HCT116 (cell line): ENCODE results near the gene NUDC. TPM values are rescaled to one million over a fixed set of nuclear protein-coding genes. Genes with fewer than 3 reads are reported as not detected.
A peak's percentile ranks its signal among the peaks of the same experiment; 100 is the strongest.

Experiments used
- ATAC-seq: fragments of 200-7000 bp; cut with Tn5 transposase; 2 replicates; pipeline ENCODE4 v1.9.1; 2020; ENCODE audit warnings: mild to moderate bottlenecking, moderate library complexity
- BruUV-seq: library from RNA; stranded (reverse); fragments of 400-500 nt; replicated peaks from 2 replicates; lab custom pipeline; 2021; lab: Mats Ljungman, UMichigan
- CTCF ChIA-PET: fragments of 300-600 bp; sonication (Branson Sonifier 250); formaldehyde crosslinking; loops from one replicate; lab custom pipeline; 2021; ENCODE audit warnings: antibody characterized with exemption; lab: Charles Lee
- POLR2A ChIA-PET: fragments of 300-600, 350-600 bp; sonication (Branson Sonifier 250); formaldehyde crosslinking; loops from one replicate; lab custom pipeline; 2021; ENCODE audit warnings: antibody characterized with exemption; lab: Charles Lee
- RAD21 ChIA-PET, 2 experiments: fragments of 300-600 bp; sonication (Branson Sonifier 250); formaldehyde crosslinking; loops; one replicate each; lab custom pipeline; 2023; ENCODE audit warnings: low total read pairs in 2 of 2; ENCODE audit not compliant: uncharacterized antibody in 2 of 2, unreplicated experiment in 2 of 2, low non-redundant PET in 1 of 2; lab: Charles Lee
- DNase-seq: peaks from one replicate; pipeline ENCODE4 v3.0.0-alpha.2; 2010; ENCODE audit warnings: low read depth, low spot score
- H2AFZ ChIP-seq: fragments of 200-600 bp; shearing (Covaris generic), sonication (generic); 2 replicates; pipeline ENCODE4 v1.6.1; 2017; ENCODE audit warnings: low read depth, mixed run types, mixed read lengths, antibody characterized with exemption, low read length; ENCODE audit not compliant: poor library complexity, severe bottlenecking
- H3K27ac ChIP-seq: 2 replicates; pipeline ENCODE4 v1.5.1; 2012; ENCODE audit warnings: low read depth, low read length
- H3K27me3 ChIP-seq: fragments of 200-600 bp; sonication (generic); 2 replicates; pipeline ENCODE4 v1.6.1; 2016; ENCODE audit warnings: mixed run types, low read length, mixed read lengths; ENCODE audit not compliant: insufficient read depth
- H3K36me3 ChIP-seq, 2 experiments: fragments of 200-500 bp in 1 of 2; fragments of 200-600 bp in 1 of 2; sonication (Bioruptor generic) in 1 of 2; sonication (generic) in 1 of 2; 2 replicates each; pipeline versions ENCODE4 v1.5.1 to v1.6.1; 2014 to 2016; ENCODE audit warnings: low read length in 2 of 2, inconsistent platforms in 1 of 2, mixed read lengths in 1 of 2, mixed run types in 1 of 2; ENCODE audit not compliant: insufficient read depth in 2 of 2, control insufficient read depth in 1 of 2
- H3K4me1 ChIP-seq, 2 experiments: fragments of 200-600 bp in 1 of 2; sonication (generic) in 1 of 2; 2 replicates each; pipeline versions ENCODE4 v1.5.1 to v1.6.1; 2012 to 2017; ENCODE audit warnings: low read length in 2 of 2, inconsistent platforms in 1 of 2, mild to moderate bottlenecking in 1 of 2, mixed read lengths in 1 of 2, mixed run types in 1 of 2, moderate library complexity in 1 of 2; ENCODE audit not compliant: insufficient read depth in 2 of 2, control insufficient read depth in 1 of 2
- H3K4me2 ChIP-seq: fragments of 200-600 bp; sonication (generic); 2 replicates; pipeline ENCODE4 v1.6.1; 2017; ENCODE audit warnings: mixed run types, low read length, mixed read lengths
- H3K4me3 ChIP-seq, 2 experiments: fragments of 200-600 bp in 1 of 2; sonication (generic) in 1 of 2; replicated peaks in 1 of 2; 2 replicates each; pipeline ENCODE4 v1.5.1; 2011 to 2016; ENCODE audit warnings: low read length in 2 of 2, control low read depth in 1 of 2, low read depth in 1 of 2, mild to moderate bottlenecking in 1 of 2, mixed read lengths in 1 of 2, mixed run types in 1 of 2
- H3K79me2 ChIP-seq: fragments of 200-600 bp; sonication (generic); 2 replicates; pipeline ENCODE4 v1.6.1; 2017; ENCODE audit warnings: mild to moderate bottlenecking, mixed run types, low read length, moderate library complexity, mixed read lengths; ENCODE audit not compliant: insufficient read depth
- H3K9ac ChIP-seq: fragments of 200-600 bp; sonication (generic); 2 replicates; pipeline ENCODE4 v1.6.1; 2016; ENCODE audit warnings: low read length, mixed read lengths
- H3K9me2 ChIP-seq: fragments of 200-600 bp; sonication (generic), shearing (Covaris generic); 2 replicates; pipeline ENCODE4 v1.6.1; 2017; ENCODE audit warnings: mixed run types, mild to moderate bottlenecking, moderate library complexity; ENCODE audit not compliant: insufficient read depth
- H3K9me3 ChIP-seq, 2 experiments: fragments of 200-500 bp in 1 of 2; fragments of 200-600 bp in 1 of 2; sonication (Bioruptor generic) in 1 of 2; sonication (generic) in 1 of 2; 2 replicates each; pipeline ENCODE4 v1.6.1; 2014 to 2017; ENCODE audit warnings: low read length in 2 of 2, mixed read lengths in 2 of 2, inconsistent platforms in 1 of 2, low read depth in 1 of 2, mild to moderate bottlenecking in 1 of 2, mixed run types in 1 of 2, moderate library complexity in 1 of 2; ENCODE audit not compliant: control insufficient read depth in 1 of 2, insufficient read depth in 1 of 2
- H4K20me1 ChIP-seq: fragments of 200-600 bp; sonication (generic), shearing (Covaris generic); 2 replicates; pipeline ENCODE4 v1.6.1; 2017; ENCODE audit warnings: mixed run types, mild to moderate bottlenecking, moderate library complexity; ENCODE audit not compliant: insufficient read depth
- CEBPB ChIP-seq: IDR thresholded peaks from 2 replicates; pipeline ENCODE4 v1.6.1; 2012; ENCODE audit warnings: low read depth
- ELF1 ChIP-seq: IDR thresholded peaks from 2 replicates; pipeline ENCODE4 v1.6.1; 2012; ENCODE audit warnings: low read depth, borderline replicate concordance
- JUND ChIP-seq: IDR thresholded peaks from 2 replicates; pipeline ENCODE4 v1.6.1; 2012
- MAX ChIP-seq: IDR thresholded peaks from 2 replicates; pipeline ENCODE4 v1.6.1; 2012
- POLR2AphosphoS5 ChIP-seq: IDR thresholded peaks from 2 replicates; pipeline ENCODE4 v1.6.1; 2011; ENCODE audit warnings: mild to moderate bottlenecking, low read depth, low read length, moderate library complexity
- RAD21 ChIP-seq: IDR thresholded peaks from 2 replicates; pipeline ENCODE4 v1.6.1; 2012; ENCODE audit warnings: low read depth, mild to moderate bottlenecking
- REST ChIP-seq: IDR thresholded peaks from 2 replicates; pipeline ENCODE4 v1.6.1; 2012; ENCODE audit warnings: low read depth
- SIN3A ChIP-seq: IDR thresholded peaks from 2 replicates; pipeline ENCODE4 v1.6.1; 2012; ENCODE audit warnings: low read depth
- SP1 ChIP-seq: IDR thresholded peaks from 2 replicates; pipeline ENCODE4 v1.6.1; 2012; ENCODE audit warnings: low read depth
- SRF ChIP-seq: IDR thresholded peaks from 2 replicates; pipeline ENCODE4 v1.6.1; 2012; ENCODE audit warnings: low read depth
- TCF7L2 ChIP-seq: IDR thresholded peaks from 2 replicates; pipeline ENCODE4 v1.7.0; 2011; ENCODE audit warnings: borderline replicate concordance, inconsistent platforms; ENCODE audit not compliant: insufficient read depth, insufficient read length; ENCODE audit errors: extremely low read depth
- ZBTB33 ChIP-seq: IDR thresholded peaks from 2 replicates; pipeline ENCODE4 v1.6.1; 2011; ENCODE audit warnings: mild to moderate bottlenecking, low read length, moderate library complexity; ENCODE audit not compliant: insufficient replicate concordance; ENCODE audit errors: extremely low read depth
- intact Hi-C: fragments of 100-400 bp; cut with micrococcal nuclease; formaldehyde crosslinking; loops from 2 replicates; pipeline ENCODE4 v1.10.0; 2022
- total RNA-seq: library from RNA; stranded (reverse); gene quantifications from one replicate; pipeline ENCODE4 v1.2.1, GENCODE V29; 2021; ENCODE audit not compliant: unreplicated experiment

Gene NUDC
- total RNA-seq, 1 experiment from 2014 or later = 119 TPM

GRCh38 chr1:26907071-26907917 lies 14.2 kb upstream of the NUDC start (continued):
- no peak for TF ChIP-seq TCF7L2
- TF ChIP-seq CEBPB = no peak
- peak; percentile 78 for TF ChIP-seq JUND
- TF ChIP-seq ELF1 = no peak
- TF ChIP-seq SRF = no peak
- no peak for TF ChIP-seq SIN3A
- TF ChIP-seq POLR2AphosphoS5 = no peak
- TF ChIP-seq MAX = no peak; the same call in 1 of the 2 replicates

- CTCF ChIA-PET = no interaction called here
These were observed 11.6 kb upstream of the NUDC start for GRCh38 chr1:26909951-26910342.

More at GRCh38 chr1:26909951-26910342, 11.6 kb upstream of the NUDC start:
- ChIA-PET POLR2A (interaction anchor here (1.9 kb wide), 1 partner anchor 10 kb away, joined by 7 read pairs; the partner anchor contains the start of gene GPATCH3), RAD21 (no interaction called here)
- DNase-seq (no peak), ATAC-seq (no peak)
- Histone ChIP-seq H3K9me2 (no peaks in the 10 kb centered on the region), H3K4me3 (no peak overlapping the region), H3K79me2 (no peaks in the 10 kb centered on the region), H3K9ac (no peak overlapping the region), H3K4me1 (peaks cover 5 to 20% of the 10 kb centered on the region in 2 experiments; a peak in 3 of 4 replicates), H2AFZ (no peak overlapping the region), H3K27ac (no peak overlapping the region), H4K20me1 (no peaks in the 10 kb centered on the region), H3K36me3 (no peaks in the 10 kb centered on the region), H3K27me3 (no peaks in the 10 kb centered on the region), H3K4me2 (no peak overlapping the region)
- intact Hi-C loops = no loop called here
- no TSS peak for BruUV-seq
- TF ChIP-seq ELF1 (no peak), ZBTB33 (no peak), REST (no peak), SP1 (no peak), CEBPB (no peak), RAD21 (no peak), SRF (no peak), POLR2AphosphoS5 (no peak)
- TF ChIP-seq, all 23 proteins: peak for 0
- H3K9me3 ChIP-seq = no peaks in the 10 kb centered on the region
